ENCODE measurements around the gene GABRA4. TPM values are rescaled to one million over a fixed set of nuclear protein-coding genes. Genes with fewer than 3 reads are reported as not detected.

The GABRA4 gene
- polyA plus RNA-seq, 10 donors = 0.05 to 0.76 (median 0.26) TPM; not detected in 6

- DNase-seq = no peak
These were observed 13.7 kb downstream of the GABRA4 start for GRCh38 chr4:46979726-46980125.

- no peak for DNase-seq
These were observed 14.1 kb downstream of the GABRA4 start for GRCh38 chr4:46979283-46979682.

GRCh38 chr4:46977245-46977644 lies 16.1 kb downstream of the GABRA4 start:
- DNase-seq = no peak

GRCh38 chr4:46975812-46976553 lies 17.4 kb downstream of the GABRA4 start:
- DNase-seq = no peak

- no peak for DNase-seq
These were observed 18.4 kb downstream of the GABRA4 start for GRCh38 chr4:46974891-46975543.

- DNase-seq = no peak
These were observed 24.5 kb downstream of the GABRA4 start for GRCh38 chr4:46968847-46969246.

- DNase-seq = no peak
These were observed 25.8 kb downstream of the GABRA4 start for GRCh38 chr4:46967631-46968030.

- no peak for DNase-seq
These were observed 34.5 kb downstream of the GABRA4 start for GRCh38 chr4:46958742-46959488.

GRCh38 chr4:46956451-46956850 lies 36.9 kb downstream of the GABRA4 start:
- DNase-seq = no peak

GRCh38 chr4:46955601-46956000 lies 37.8 kb downstream of the GABRA4 start:
- no peak for DNase-seq

- no peak for DNase-seq
These were observed 38.7 kb downstream of the GABRA4 start for GRCh38 chr4:46954643-46955042.

- DNase-seq = no peak
These were observed 39.8 kb downstream of the GABRA4 start for GRCh38 chr4:46953564-46953963.

GRCh38 chr4:46952451-46952850 lies 40.9 kb downstream of the GABRA4 start:
- peak in 1 of 3 donors; percentile 4 for DNase-seq

GRCh38 chr4:46950826-46951225 lies 42.6 kb downstream of the GABRA4 start:
- DNase-seq = no peak

GRCh38 chr4:46949822-46950221 lies 43.6 kb downstream of the GABRA4 start:
- no peak for DNase-seq

GRCh38 chr4:46947541-46947940 lies 45.8 kb downstream of the GABRA4 start:
- no peak for DNase-seq

- DNase-seq = no peak
These were observed 46.4 kb downstream of the GABRA4 start for GRCh38 chr4:46946919-46947536.

GRCh38 chr4:46945062-46945461 lies 48.3 kb downstream of the GABRA4 start:
- DNase-seq = no peak

- no peak for DNase-seq
These were observed 49.0 kb downstream of the GABRA4 start for GRCh38 chr4:46944345-46944744.

- no peak for DNase-seq
These were observed 55.9 kb downstream of the GABRA4 start for GRCh38 chr4:46937493-46937892.

- no peak for DNase-seq
These were observed 58.7 kb downstream of the GABRA4 start for GRCh38 chr4:46934726-46935125.

GRCh38 chr4:46933686-46934085 lies 59.7 kb downstream of the GABRA4 start:
- no peak for DNase-seq
